Activated T-helper 1 cell treated with anti-CD3 and anti-CD28 coated beads, Interleukin-12 subunit alpha, Interleukin-12 subunit beta, Interleukin-2, Interleukin-4 antibody, amounts not matched to agents 30 ng/mL and 10 ng/mL and 1 ng/mL, durations not matched to agents 14 hours and 24 hours and 36 hours (primary cell): Measurements from ENCODE around the gene RTF1. TPM values are rescaled to one million over a fixed set of nuclear protein-coding genes. Genes with fewer than 3 reads are reported as not detected.

Source experiments
- DNase-seq: peaks from one replicate; pipeline ENCODE4 v3.0.0; 2021; ENCODE audit warnings: low spot score
- H3K27ac Mint-ChIP-seq: one replicate; pipeline ENCODE4 v1.8.0; 2021; ENCODE audit warnings: mild to moderate bottlenecking, mixed read lengths
- H3K27me3 Mint-ChIP-seq: one replicate; pipeline ENCODE4 v1.8.0; 2022; ENCODE audit warnings: mild to moderate bottlenecking, moderate library complexity, mixed read lengths; ENCODE audit not compliant: insufficient read depth
- H3K36me3 Mint-ChIP-seq: one replicate; pipeline ENCODE4 v1.8.0; 2021; ENCODE audit warnings: low read depth, mixed read lengths
- H3K4me1 Mint-ChIP-seq: one replicate; pipeline ENCODE4 v1.8.0; 2021; ENCODE audit warnings: low read depth, mixed read lengths
- H3K4me3 Mint-ChIP-seq: one replicate; pipeline ENCODE4 v1.8.0; 2021; ENCODE audit warnings: mild to moderate bottlenecking, moderate library complexity, mixed read lengths
- H3K9me3 Mint-ChIP-seq: one replicate; pipeline ENCODE4 v1.8.0; 2021; ENCODE audit warnings: mixed read lengths
- intact Hi-C: fragments of 100-400 bp; cut with micrococcal nuclease; formaldehyde crosslinking; loops from one replicate; pipeline ENCODE4 v1.15.1; 2024
- total RNA-seq: library from RNA; stranded (reverse); gene quantifications from 2 replicates; pipeline ENCODE4 v1.2.3, GENCODE V29; 2022

RTF1 gene
- total RNA-seq, 1 donor from 2014 or later, result 41.0 TPM

- Mint-ChIP-seq H3K4me3 (peak overlapping the region; percentile 30), H3K4me1 (peaks cover 58% of the 10 kb centered on the region)
Measured at GRCh38 chr15:41483115-41483514, 66.2 kb downstream of the RTF1 start.

GRCh38 chr15:41483519-41483918 is 66.6 kb downstream of the RTF1 start:
- H3K27ac Mint-ChIP-seq, result peak overlapping the region; percentile 48
- peaks cover 2% of the 10 kb centered on the region for H3K27me3 Mint-ChIP-seq
- peak overlapping the region; percentile 30 for H3K4me3 Mint-ChIP-seq
- peaks cover 58% of the 10 kb centered on the region for H3K4me1 Mint-ChIP-seq
- DNase-seq, result no peak
- intact Hi-C loops, result loop anchor here (1.0 to 2.0 kb wide), 3 partner anchors 10 to 19 kb away; partner anchors contain the start of gene ITPKA
- no peaks in the 10 kb centered on the region for H3K9me3 Mint-ChIP-seq
- H3K36me3 Mint-ChIP-seq, result peaks cover 43% of the 10 kb centered on the region

More at GRCh38 chr15:41483115-41483514, 66.2 kb downstream of the RTF1 start:
- DNase-seq, result peak; percentile 54
- peaks cover 2% of the 10 kb centered on the region for H3K27me3 Mint-ChIP-seq
- intact Hi-C loops, result loop anchor here (1.0 to 2.0 kb wide), 3 partner anchors 10 to 20 kb away; partner anchors contain the start of gene ITPKA
- H3K36me3 Mint-ChIP-seq, result peaks cover 46% of the 10 kb centered on the region
- peak overlapping the region; percentile 48 for H3K27ac Mint-ChIP-seq
- no peaks in the 10 kb centered on the region for H3K9me3 Mint-ChIP-seq

- Mint-ChIP-seq H3K36me3 (peaks cover 34% of the 10 kb centered on the region), H3K9me3 (peaks cover under 1% of the 10 kb centered on the region), H3K27ac (no peak overlapping the region), H3K4me1 (peaks cover 59% of the 10 kb centered on the region), H3K4me3 (no peak overlapping the region), H3K27me3 (peaks cover 2% of the 10 kb centered on the region)
- DNase-seq, result no peak
- intact Hi-C loops, result no loop called here
Measured at GRCh38 chr15:41484937-41485625, 68.2 kb downstream of the RTF1 start.

- Mint-ChIP-seq H3K27me3 (peaks cover 2% of the 10 kb centered on the region), H3K36me3 (peaks cover 24% of the 10 kb centered on the region), H3K9me3 (peaks cover 4% of the 10 kb centered on the region), H3K4me3 (no peak overlapping the region), H3K4me1 (peaks cover 68% of the 10 kb centered on the region), H3K27ac (no peak overlapping the region)
- DNase-seq, result no peak
- intact Hi-C loops, result no loop called here
Measured at GRCh38 chr15:41486286-41486685, 69.4 kb downstream of the RTF1 start.

GRCh38 chr15:41487381-41487780 is 70.5 kb downstream of the RTF1 start:
- peaks cover 17% of the 10 kb centered on the region for H3K36me3 Mint-ChIP-seq
- H3K27ac Mint-ChIP-seq, result peak overlapping the region; percentile 84
- peaks cover 2% of the 10 kb centered on the region for H3K27me3 Mint-ChIP-seq
- peak overlapping the region; percentile 12 for H3K4me3 Mint-ChIP-seq
- H3K9me3 Mint-ChIP-seq, result peaks cover 4% of the 10 kb centered on the region
- intact Hi-C loops, result no loop called here
- peaks cover 72% of the 10 kb centered on the region for H3K4me1 Mint-ChIP-seq
- no peak for DNase-seq

GRCh38 chr15:41487802-41488201 is 70.9 kb downstream of the RTF1 start:
- Mint-ChIP-seq H3K4me1 (peaks cover 72% of the 10 kb centered on the region), H3K27me3 (peaks cover 2% of the 10 kb centered on the region), H3K27ac (peak overlapping the region; percentile 84), H3K9me3 (peaks cover 4% of the 10 kb centered on the region), H3K4me3 (peak overlapping the region; percentile 12), H3K36me3 (peaks cover 16% of the 10 kb centered on the region)
- intact Hi-C loops, result no loop called here
- DNase-seq, result no peak

GRCh38 chr15:41489641-41490040 is 72.7 kb downstream of the RTF1 start:
- peaks cover 58% of the 10 kb centered on the region for H3K4me1 Mint-ChIP-seq
- intact Hi-C loops, result loop anchor here (1.0 to 10.0 kb wide), 13 partner anchors 25 to 565 kb away; partner anchors contain the start of genes DLL4, EHD4, INO80 and JMJD7
- H3K27ac Mint-ChIP-seq, result no peak overlapping the region
- DNase-seq, result no peak
- H3K9me3 Mint-ChIP-seq, result peaks cover 4% of the 10 kb centered on the region
- H3K36me3 Mint-ChIP-seq, result peaks cover 8% of the 10 kb centered on the region
- H3K4me3 Mint-ChIP-seq, result no peak overlapping the region
- H3K27me3 Mint-ChIP-seq, result peaks cover under 1% of the 10 kb centered on the region

GRCh38 chr15:41490355-41490754 is 73.5 kb downstream of the RTF1 start:
- peak; percentile 54 for DNase-seq
- peaks cover 8% of the 10 kb centered on the region for H3K36me3 Mint-ChIP-seq
- H3K9me3 Mint-ChIP-seq, result peaks cover 4% of the 10 kb centered on the region
- peak overlapping the region; percentile 85 for H3K27ac Mint-ChIP-seq
- peaks cover 54% of the 10 kb centered on the region for H3K4me1 Mint-ChIP-seq
- peak overlapping the region; percentile 48 for H3K4me3 Mint-ChIP-seq
- intact Hi-C loops, result loop anchor here (1.0 to 10.0 kb wide), 13 partner anchors 26 to 566 kb away; partner anchors contain the start of genes DLL4, EHD4, INO80 and JMJD7
- H3K27me3 Mint-ChIP-seq, result no peaks in the 10 kb centered on the region

- H3K4me3 Mint-ChIP-seq, result peak overlapping the region; percentile 4
- H3K27me3 Mint-ChIP-seq, result peaks cover 8% of the 10 kb centered on the region
- no peak for DNase-seq
- peaks cover 51% of the 10 kb centered on the region for H3K4me1 Mint-ChIP-seq
- H3K36me3 Mint-ChIP-seq, result peaks cover 8% of the 10 kb centered on the region
- H3K9me3 Mint-ChIP-seq, result peaks cover 4% of the 10 kb centered on the region
- intact Hi-C loops, result loop anchor here (2.0 to 10.0 kb wide), 13 partner anchors 27 to 567 kb away; partner anchors contain the start of genes DLL4, EHD4, INO80 and JMJD7
- peak overlapping the region; percentile 75 for H3K27ac Mint-ChIP-seq
Measured at GRCh38 chr15:41491889-41492288, 75.0 kb downstream of the RTF1 start.

GRCh38 chr15:41492597-41493204 is 75.8 kb downstream of the RTF1 start:
- Mint-ChIP-seq H3K36me3 (peaks cover 7% of the 10 kb centered on the region), H3K9me3 (peaks cover 4% of the 10 kb centered on the region), H3K4me3 (peak overlapping the region; percentile 76), H3K27me3 (peaks cover 14% of the 10 kb centered on the region), H3K4me1 (peaks cover 43% of the 10 kb centered on the region), H3K27ac (peak overlapping the region; percentile 79)
- DNase-seq, result no peak
- intact Hi-C loops, result loop anchor here (1.0 to 10.0 kb wide), 14 partner anchors 9 to 568 kb away; partner anchors contain the start of genes DLL4, EHD4, INO80 and JMJD7

GRCh38 chr15:41493205-41493901 is 76.5 kb downstream of the RTF1 start, which contains the start of gene ITPKA:
TSS of gene ITPKA (plus strand) at chr15:41493874. CDS start at chr15:41493928, 54 bp downstream.
- H3K4me1 Mint-ChIP-seq, result peaks cover 38% of the 10 kb centered on the region
- H3K27ac Mint-ChIP-seq, result peak within 1 kb of the TSS; percentile 79
- peaks cover 4% of the 10 kb centered on the region for H3K9me3 Mint-ChIP-seq
- DNase-seq, result peak; percentile 78
- peak within 1 kb of the TSS; percentile 76 for H3K4me3 Mint-ChIP-seq
- intact Hi-C loops, result loop anchor here (1.0 to 10.0 kb wide), 14 partner anchors 9 to 569 kb away; partner anchors contain the start of genes DLL4, EHD4, INO80 and JMJD7
- H3K27me3 Mint-ChIP-seq, result peaks cover 16% of the 10 kb centered on the region
- peaks cover 4% of the 10 kb centered on the region for H3K36me3 Mint-ChIP-seq

GRCh38 chr15:41493902-41494189 is 77.0 kb downstream of the RTF1 start:
- DNase-seq, result no peak
- Mint-ChIP-seq H3K9me3 (peaks cover 4% of the 10 kb centered on the region), H3K4me3 (no peak overlapping the region), H3K36me3 (peaks cover 4% of the 10 kb centered on the region), H3K27me3 (peaks cover 20% of the 10 kb centered on the region), H3K27ac (no peak overlapping the region), H3K4me1 (peaks cover 38% of the 10 kb centered on the region)
- intact Hi-C loops, result loop anchor here (1.0 to 10.0 kb wide), 14 partner anchors 8 to 569 kb away; partner anchors contain the start of genes DLL4, EHD4, INO80 and JMJD7
